ENCODE measurements around the gene ZNF831.

Gene ZNF831

GRCh38 chr20:59141818-59142581, 21.6 kb upstream of the ZNF831 start:
- no peak for DNase-seq (ENCODE audit: low read depth)

- no peak for DNase-seq (ENCODE audit: low read depth)
Observed at GRCh38 chr20:59143326-59143725, 20.3 kb upstream of the ZNF831 start.

- no peak for DNase-seq (ENCODE audit: low read depth)
Observed at GRCh38 chr20:59144179-59144830, 19.3 kb upstream of the ZNF831 start.

- DNase-seq (ENCODE audit: low read depth) = no peak
Observed at GRCh38 chr20:59144831-59145196, 18.8 kb upstream of the ZNF831 start.

GRCh38 chr20:59145247-59145923, 18.2 kb upstream of the ZNF831 start:
- no peak for DNase-seq (ENCODE audit: low read depth)

- DNase-seq (ENCODE audit: low read depth) = no peak
Observed at GRCh38 chr20:59145924-59146779, 17.5 kb upstream of the ZNF831 start.

- no peak for DNase-seq (ENCODE audit: low read depth)
Observed at GRCh38 chr20:59146780-59147565, 16.6 kb upstream of the ZNF831 start.

- no peak for DNase-seq (ENCODE audit: low read depth)
Observed at GRCh38 chr20:59147586-59147985, 16.0 kb upstream of the ZNF831 start.

GRCh38 chr20:59148701-59149493, 14.7 kb upstream of the ZNF831 start:
- DNase-seq (ENCODE audit: low read depth) = no peak

- DNase-seq (ENCODE audit: low read depth) = peak; percentile 72
Observed at GRCh38 chr20:59149678-59150504, 13.7 kb upstream of the ZNF831 start.

GRCh38 chr20:59150821-59151251, 12.8 kb upstream of the ZNF831 start:
- DNase-seq (ENCODE audit: low read depth) = no peak

- no peak for DNase-seq (ENCODE audit: low read depth)
Observed at GRCh38 chr20:59151391-59151790, 12.2 kb upstream of the ZNF831 start.

- DNase-seq (ENCODE audit: low read depth) = peak; percentile 37
Observed at GRCh38 chr20:59151820-59152219, 11.8 kb upstream of the ZNF831 start.

- no peak for DNase-seq (ENCODE audit: low read depth)
Observed at GRCh38 chr20:59152559-59153354, 10.9 kb upstream of the ZNF831 start.

GRCh38 chr20:59153355-59153681, 10.3 kb upstream of the ZNF831 start:
- DNase-seq (ENCODE audit: low read depth) = no peak

GRCh38 chr20:59153832-59154231, 9.8 kb upstream of the ZNF831 start:
- DNase-seq (ENCODE audit: low read depth) = no peak

- DNase-seq (ENCODE audit: low read depth) = no peak
Observed at GRCh38 chr20:59154317-59155013, 9.2 kb upstream of the ZNF831 start.

GRCh38 chr20:59157064-59157463, 6.6 kb upstream of the ZNF831 start:
- DNase-seq (ENCODE audit: low read depth) = no peak
